ENCODE results near the gene CENPB. TPM values are rescaled to one million over a fixed set of nuclear protein-coding genes. Genes with fewer than 3 reads are reported as not detected.

Gene CENPB
- polyA plus RNA-seq, 3 donors, result 41.5 to 49.7 (median 48.4) TPM

- no peak for DNase-seq
Measured at GRCh38 chr20:3738111-3739053, 48.2 kb downstream of the CENPB start.

- DNase-seq, result no peak
Measured at GRCh38 chr20:3735768-3736167, 50.8 kb downstream of the CENPB start.

GRCh38 chr20:3734111-3734843 is 52.3 kb downstream of the CENPB start:
- no peak for DNase-seq

Other genes with a start within 250 kb of the CENPB start
- under 1 TPM; 0.16 to 0.23 (median 0.21) TPM for gene GFRA4, start 123.3 kb downstream of the CENPB start, polyA plus RNA-seq (ENCODE audit: insufficient read length in 3 of 3)
- 10 to 100 TPM in 2 of 3 donors, 1 to 10 TPM in 1; 6.3 to 13.3 (median 11.3) TPM for gene ADAM33, start 104.7 kb downstream of the CENPB start, polyA plus RNA-seq (ENCODE audit: insufficient read length in 3 of 3)
- 1 to 10 TPM in 2 of 3 donors, under 1 TPM in 1; 0.96 to 1.4 (median 1.3) TPM for gene SIGLEC1, start 74.1 kb downstream of the CENPB start, polyA plus RNA-seq (ENCODE audit: insufficient read length in 3 of 3)
- 10 to 100 TPM; 11.8 to 19.1 (median 15.7) TPM for gene HSPA12B, start 54.1 kb downstream of the CENPB start, polyA plus RNA-seq (ENCODE audit: insufficient read length in 3 of 3)
- gene ADISSP, start 19.0 kb downstream of the CENPB start, polyA plus RNA-seq (ENCODE audit: insufficient read length in 3 of 3), result 10 to 100 TPM; 22.4 to 29.3 (median 27.5) TPM
- gene SPEF1, start 5.3 kb downstream of the CENPB start, polyA plus RNA-seq (ENCODE audit: insufficient read length in 3 of 3), result 1 to 10 TPM; 2.2 to 3.2 (median 2.3) TPM
- gene CDC25B, start 9.6 kb upstream of the CENPB start, polyA plus RNA-seq (ENCODE audit: insufficient read length in 3 of 3), result 10 to 100 TPM; 40.0 to 42.0 (median 41.5) TPM
- gene AP5S1, start 33.8 kb upstream of the CENPB start, polyA plus RNA-seq (ENCODE audit: insufficient read length in 3 of 3), result 10 to 100 TPM in 2 of 3 donors, 1 to 10 TPM in 1; 9.8 to 12.5 (median 12.4) TPM
- 10 to 100 TPM; 25.7 to 39.2 (median 33.5) TPM for gene MAVS, start 60.1 kb upstream of the CENPB start, polyA plus RNA-seq (ENCODE audit: insufficient read length in 3 of 3)
- 10 to 100 TPM; 33.7 to 39.1 (median 35.9) TPM for gene PANK2, start 102.6 kb upstream of the CENPB start, polyA plus RNA-seq (ENCODE audit: insufficient read length in 3 of 3)
- gene RNF24, start 228.8 kb upstream of the CENPB start, polyA plus RNA-seq (ENCODE audit: insufficient read length in 3 of 3), result 10 to 100 TPM; 20.6 to 26.2 (median 20.9) TPM